TTC549 (cell line): ENCODE results near the gene ABCF1.
A peak's percentile ranks its signal among the peaks of the same experiment; 100 is the strongest.

Source experiments
- FAIRE-seq: peaks from 2 replicates; lab custom pipeline; 2012; peaks lifted over from hg19 to GRCh38; lab: Jason Lieb, UNC

Gene ABCF1

GRCh38 chr6:30601815-30602641 is 30.8 kb downstream of the ABCF1 start:
- FAIRE-seq, result no peak

- no peak for FAIRE-seq
Observed at GRCh38 chr6:30603961-30604360, 32.7 kb downstream of the ABCF1 start.

DNA sequence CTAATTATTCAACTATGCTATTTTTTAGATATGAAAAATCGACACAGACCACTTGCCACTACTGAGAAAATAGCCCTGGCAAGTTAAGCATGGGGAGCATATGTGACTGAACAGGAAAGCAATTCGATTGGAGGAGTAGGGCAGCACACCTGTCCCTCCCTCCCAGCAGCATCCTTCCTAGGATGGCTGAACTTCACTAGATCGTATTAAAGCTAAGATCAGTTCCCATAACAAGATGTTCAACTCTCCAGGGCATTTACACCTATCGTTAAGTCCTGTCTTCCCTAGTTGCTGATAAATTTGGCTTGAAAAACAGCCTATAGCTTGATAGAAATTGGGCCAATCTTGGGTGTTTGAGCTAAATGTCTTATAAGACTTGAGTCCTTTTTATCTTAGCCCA is 38.8 kb downstream of the ABCF1 start:
- no peak for FAIRE-seq

DNA sequence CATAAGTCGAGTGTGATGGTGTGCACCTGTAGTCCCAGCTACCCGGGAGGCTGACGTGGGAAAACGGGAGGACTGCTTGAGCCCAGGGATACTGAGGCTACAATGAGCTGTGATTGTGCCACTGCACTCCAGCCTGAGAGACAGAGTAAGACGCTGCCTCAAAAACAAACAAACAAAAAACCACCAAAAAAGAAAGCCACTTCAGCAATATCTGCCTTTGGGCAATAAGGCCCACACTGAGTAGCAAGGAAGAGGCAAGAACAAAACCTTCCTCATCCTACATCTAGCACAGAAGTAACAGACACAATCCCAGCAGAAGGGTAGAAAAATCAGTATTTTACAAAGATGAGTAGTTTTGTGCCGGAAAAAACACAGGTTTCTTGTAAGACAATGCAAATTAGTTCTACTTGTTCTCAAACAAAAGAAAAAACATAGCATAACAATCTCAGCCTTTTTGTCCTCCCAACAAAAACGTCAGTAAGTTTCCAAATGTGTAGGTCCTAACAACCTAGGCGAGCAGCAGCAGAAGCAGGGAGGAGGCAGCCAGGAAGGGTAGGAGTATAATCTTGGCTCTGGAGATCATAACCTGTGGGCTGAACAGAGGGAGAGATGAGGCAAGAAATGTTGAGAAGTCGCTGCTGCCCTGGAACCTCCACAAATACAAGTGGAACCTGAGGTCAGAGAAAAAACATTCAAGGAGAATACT is 40.1 kb downstream of the ABCF1 start:
- FAIRE-seq, result no peak

DNA sequence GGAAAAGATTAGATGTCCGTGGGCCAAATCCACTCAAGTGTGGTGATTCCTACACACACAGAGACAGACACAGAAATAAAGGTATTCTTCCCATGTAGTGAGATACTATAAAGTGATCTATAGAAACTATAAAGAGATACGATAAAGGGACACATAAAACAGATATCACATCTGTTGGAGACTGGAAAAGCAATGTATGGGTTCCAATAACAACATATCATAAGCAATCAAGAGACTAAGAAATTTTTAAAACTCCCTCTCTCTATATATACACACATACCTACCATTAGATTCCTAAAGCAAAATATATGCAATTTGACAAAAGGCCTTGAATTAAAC is 40.6 kb downstream of the ABCF1 start:
- FAIRE-seq, result no peak

GRCh38 chr6:30612213-30612612 is 41.0 kb downstream of the ABCF1 start:
- FAIRE-seq, result no peak

DNA sequence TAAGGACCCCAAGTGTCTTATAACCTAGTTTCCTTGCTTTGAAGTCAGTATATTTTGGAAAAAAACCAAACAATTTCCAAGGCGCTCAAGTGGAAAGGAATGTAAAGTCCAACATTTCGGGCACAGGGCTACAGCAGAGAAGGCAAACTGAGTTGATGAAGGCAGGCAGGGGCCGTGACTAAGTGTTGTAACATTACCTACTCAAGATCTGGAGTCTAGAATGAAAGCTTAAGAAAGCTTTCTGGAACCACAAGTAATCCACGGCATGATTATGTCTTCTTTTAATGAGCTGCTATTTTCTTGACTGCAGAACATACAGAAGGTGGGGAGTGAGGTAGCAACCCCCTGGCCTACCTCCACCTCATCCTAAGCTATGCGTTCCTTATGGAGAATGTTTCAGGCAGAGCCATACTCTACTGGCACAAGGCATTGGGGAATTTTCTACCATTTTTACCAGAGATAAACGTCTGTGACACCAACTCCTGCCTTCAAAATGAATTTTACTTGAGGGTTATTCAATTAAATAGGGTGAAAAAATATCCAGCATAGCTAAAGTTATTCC is 41.5 kb downstream of the ABCF1 start:
- FAIRE-seq, result no peak

DNA sequence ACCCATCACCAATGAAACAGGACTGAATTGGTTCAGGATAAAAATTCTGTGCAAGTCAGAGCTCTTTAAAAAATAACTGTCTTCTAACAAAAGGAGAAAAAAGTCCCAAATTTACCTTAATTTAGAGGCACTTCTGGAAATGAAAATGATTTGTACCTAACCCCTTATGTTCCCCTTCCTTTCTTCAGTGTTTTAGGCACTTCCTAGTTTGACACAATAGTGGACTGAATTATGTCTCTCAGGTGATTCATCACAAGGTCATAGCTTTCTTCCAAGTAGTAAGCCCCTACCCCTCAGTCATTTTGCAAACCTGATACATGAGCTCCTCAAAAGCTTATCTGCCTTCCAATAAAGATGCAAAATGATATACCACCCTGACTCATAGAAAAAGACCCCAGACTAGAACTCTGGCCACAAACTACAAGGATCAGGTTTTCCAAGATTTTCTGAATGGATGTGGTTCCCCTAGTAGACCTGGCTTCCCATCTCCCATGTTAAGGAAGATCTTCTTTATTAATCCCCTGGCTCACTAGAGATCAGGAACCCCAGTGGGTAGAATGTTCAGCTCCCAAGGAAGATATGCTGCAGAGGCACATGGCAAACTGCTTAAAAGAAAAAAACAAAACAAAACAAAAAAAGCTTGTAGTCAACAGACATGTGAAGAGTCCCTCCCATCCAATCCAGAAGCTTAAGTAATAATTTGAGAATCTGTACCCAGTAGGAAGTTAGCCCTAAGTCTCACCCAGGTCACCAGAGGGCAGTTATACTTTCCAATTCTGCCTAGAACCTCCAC is 42.2 kb downstream of the ABCF1 start:
- FAIRE-seq, result no peak

GRCh38 chr6:30614044-30614842 is 43.0 kb downstream of the ABCF1 start:
- FAIRE-seq, result no peak

- FAIRE-seq, result peak; percentile 82
Observed at GRCh38 chr6:30614843-30615218, 43.6 kb downstream of the ABCF1 start.

DNA sequence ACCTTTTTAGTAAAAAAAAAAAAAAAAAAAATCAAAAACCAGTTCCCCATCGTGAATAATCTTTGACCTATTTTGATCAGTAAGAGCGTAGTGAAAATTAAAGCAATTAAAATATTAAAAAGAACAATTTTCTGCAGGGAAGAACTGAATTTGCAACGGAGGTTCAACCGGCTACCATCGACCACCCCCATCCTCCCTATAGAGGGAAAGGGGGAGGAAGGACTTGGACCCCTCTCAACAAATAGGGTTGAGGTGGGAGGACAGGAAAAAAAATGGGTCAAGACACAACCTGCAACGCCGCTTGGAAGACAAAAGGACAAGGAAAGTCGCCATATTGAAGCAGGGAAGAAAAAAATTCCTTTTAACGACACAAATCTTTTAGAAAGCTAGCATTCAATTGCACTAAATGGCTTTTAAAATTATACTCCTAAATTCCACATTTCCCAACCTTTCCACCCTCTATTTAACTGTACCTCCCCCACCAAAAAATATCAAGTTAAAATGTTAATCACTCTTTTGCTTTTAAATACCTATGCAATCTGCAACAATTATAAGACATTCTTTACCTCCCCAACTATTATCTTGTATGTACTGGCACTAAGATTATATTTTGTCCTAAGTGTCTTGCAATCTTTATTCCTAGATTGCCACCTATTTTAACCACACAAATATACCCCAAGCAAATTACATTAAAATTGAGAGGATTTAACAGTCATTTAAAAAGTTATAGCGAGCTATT is 44.1 kb downstream of the ABCF1 start:
- no peak for FAIRE-seq

DNA sequence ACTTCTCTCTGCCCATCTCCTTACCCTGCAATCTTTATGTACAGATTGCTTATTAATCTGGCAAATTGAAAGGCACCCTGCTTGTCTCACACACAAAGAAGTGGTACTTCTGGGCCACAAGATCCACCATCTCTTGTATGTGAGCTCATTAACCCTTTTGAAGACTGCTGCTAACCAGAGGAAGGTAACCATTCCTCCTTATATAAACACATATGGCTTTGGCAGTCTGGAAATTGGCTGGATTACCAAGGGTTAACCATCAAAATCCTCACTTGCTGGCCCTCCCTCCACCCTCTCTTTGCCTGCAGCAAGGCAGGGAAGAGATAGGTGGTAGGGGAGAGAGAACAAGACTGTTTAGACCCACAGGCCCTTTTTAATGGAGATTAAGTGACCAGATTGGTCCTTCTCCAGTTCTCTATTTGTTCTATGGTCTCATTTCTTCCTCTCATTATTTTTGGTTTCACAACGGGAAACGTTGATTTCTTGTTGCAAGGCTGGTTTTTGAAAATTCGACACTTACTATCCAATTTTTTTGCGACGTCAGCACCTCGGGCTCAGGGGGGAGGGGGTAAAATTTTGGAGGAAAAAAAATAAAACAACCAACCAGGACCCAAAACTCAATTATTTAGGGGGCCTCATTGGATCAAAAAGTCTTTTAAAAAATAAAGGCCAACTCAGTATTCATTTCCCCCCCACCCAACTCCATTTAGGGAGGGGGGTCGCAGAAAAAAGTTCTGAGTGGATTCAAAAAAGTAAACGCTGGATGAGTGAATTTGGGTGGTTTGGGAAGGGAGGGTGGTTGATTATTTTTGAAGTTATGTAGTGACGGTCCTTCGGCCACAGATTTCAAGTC is 44.9 kb downstream of the ABCF1 start:
- no peak for FAIRE-seq

DNA sequence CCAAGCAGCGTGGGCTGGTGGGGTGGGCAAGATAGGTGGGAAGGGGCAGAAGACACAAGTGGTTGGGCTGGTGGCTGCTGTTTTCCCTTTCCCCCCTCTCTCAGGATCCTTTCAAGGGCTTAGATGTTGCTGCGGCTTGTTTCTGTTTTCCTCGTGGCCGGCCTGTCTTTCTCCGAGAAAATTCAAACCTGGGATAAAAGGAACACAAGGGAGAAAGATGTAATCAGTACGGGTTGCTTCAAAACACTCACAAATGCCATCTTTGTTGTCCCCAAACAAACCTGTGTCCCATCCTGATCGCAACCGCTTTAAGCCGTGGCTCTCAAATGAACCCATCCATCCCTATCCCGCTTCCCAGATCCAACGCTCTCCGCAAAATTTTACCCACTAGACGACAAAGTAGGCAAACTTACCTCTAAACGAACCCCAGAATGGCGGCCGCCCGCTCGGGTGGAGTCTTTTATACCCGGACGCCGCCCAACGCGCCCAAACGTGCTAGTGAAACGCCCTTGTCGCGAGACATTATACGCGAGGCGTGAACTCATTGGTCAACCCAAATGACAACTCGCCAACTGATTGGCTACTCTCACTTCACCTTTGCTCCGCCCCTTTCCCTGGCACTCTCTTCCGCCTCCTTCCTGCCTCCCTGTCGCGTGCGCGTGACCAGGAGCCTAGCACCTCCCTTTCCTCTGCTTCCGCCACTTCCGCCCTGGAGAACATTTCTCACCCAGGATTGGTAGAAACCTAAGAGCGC is 45.7 kb downstream of the ABCF1 start, which contains the start of gene PPP1R10:
Gene PPP1R10, minus strand, starts transcription at position 433 of the 754 bp plus-strand sequence. CDS start 7,299 bp downstream, outside the sequence.
- peak; percentile 95 for FAIRE-seq

DNA sequence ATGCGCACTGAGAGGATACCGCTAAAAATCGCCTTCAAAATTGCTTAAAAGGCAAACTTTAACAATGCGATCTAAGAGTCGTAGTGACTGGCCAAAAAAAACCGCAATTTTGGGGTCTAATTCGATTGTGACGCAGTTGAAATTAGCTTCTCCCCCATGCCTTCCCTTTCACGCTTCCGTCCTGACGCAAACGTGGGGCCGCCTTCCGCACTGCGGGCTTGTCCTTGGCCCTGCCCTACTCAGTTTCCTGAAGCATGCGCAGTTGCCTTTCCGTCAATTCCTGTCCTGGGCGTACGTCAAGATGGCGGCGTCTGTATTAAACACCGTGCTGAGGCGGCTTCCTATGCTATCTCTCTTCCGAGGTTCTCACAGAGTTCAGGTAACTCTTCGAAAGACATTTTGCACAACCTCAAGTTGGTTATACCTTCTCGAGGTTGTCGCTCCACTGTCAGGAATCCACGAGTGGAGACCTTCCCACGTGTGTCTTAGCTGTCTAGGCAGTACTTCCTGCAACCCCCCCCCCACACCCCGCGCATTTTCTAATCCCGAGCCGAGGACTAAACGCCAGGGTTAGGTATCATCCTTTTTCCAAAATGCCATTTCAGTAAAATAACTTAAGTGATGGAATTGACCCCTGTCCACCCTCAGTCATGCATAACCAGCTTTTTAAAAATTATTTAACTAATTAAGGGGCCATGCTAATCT is 46.5 kb downstream of the ABCF1 start, which contains the start of gene MRPS18B:
Gene MRPS18B, plus strand, starts transcription at position 276 of the 705 bp plus-strand sequence. Its CDS starts 26 bp downstream, at position 302.
- FAIRE-seq, result peak; percentile 13

DNA sequence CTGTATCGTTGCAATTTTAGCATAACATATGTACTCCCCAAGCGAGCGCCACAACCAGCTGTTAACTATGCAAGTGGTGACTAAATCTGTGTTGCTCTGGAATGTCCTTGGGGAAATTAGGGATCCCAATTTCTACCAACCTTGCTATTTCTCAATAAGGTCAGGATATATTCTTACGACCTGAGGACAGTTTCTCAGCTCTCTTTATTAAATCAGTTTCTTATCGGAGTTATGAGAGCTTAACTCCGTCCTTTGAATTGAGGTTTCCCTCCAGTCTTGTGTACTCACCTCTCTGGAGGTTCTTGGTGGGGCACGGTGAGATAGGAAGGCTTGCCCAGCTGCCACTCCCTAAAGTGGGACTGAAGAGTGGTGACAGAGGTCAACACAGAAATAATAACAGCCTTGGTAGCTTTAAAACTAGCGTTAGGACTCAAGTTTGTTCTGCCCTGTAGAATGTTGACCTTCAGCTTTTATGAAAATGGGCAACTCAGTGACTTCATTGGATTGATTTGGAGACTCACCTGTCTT is 47.1 kb downstream of the ABCF1 start:
- FAIRE-seq, result no peak

- no peak for FAIRE-seq
Observed at GRCh38 chr6:30619561-30619960, 48.3 kb downstream of the ABCF1 start.

DNA sequence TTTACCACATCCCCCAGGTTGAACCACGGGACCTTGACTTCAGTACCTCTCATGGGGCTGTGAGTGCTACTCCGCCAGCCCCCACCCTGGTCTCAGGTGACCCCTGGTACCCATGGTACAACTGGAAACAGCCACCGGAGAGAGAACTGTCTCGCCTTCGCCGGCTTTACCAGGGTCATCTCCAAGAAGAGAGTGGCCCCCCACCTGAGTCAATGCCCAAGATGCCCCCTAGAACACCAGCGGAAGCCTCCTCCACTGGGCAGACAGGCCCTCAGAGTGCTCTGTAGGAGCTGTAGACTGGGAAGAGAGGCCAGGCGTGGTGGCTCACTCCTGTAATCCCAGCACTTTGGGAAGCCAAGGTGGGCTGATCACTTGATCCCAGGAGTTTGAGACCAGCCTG is 54.3 kb downstream of the ABCF1 start:
- no peak for FAIRE-seq
